ENCODE data around the gene SMOC2.

Gene SMOC2

DNA sequence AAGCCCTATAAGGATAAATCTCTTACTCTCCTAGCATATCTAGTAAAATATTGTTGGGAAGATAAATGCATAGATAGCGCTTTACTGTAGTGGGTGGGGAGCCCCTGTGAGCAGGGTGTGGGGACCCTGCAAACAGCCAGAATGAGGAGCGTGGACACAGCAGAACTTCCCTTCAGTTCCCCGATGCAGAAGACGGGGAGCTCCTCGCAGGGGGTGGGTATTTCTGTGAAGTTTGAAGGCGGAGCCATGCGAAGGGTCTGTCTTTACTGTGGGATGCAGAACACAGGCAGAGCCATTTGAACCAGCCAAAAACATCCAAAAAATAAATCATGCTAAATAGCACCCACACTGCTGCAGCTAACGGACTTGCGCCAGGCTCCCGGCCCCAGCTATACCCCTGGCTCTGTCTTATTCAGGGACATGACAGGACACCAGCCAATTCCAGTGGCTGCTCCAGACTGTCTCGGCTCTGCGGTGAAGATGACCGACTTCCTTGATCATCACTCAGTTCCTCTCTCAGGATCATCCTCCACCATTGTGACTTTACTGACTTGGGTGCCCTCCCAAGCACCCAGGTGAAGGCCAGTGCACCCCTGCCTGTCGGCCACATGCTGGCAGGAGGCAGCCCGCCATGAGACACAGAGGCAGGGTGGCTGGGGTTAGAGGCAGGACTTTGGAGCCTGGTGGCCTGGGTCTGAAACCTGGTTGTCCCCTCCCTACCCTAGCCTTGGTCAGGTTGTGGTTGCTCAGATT, 134.5 kb downstream of the SMOC2 start:
- Histone ChIP-seq H3K4me3 (ENCODE audit: low read depth, low read length) (no peak overlapping the region), H3K27me3 (ENCODE audit: control insufficient read depth, insufficient read depth, low read length) (no peaks in the 10 kb centered on the region), H3K9ac (ENCODE audit: low read depth, low read length) (no peak overlapping the region), H3K36me3 (ENCODE audit: control insufficient read depth, insufficient read depth, low read length) (no peaks in the 10 kb centered on the region), H3K9me3 (ENCODE audit: control insufficient read depth, insufficient read depth, low read length) (no peaks in the 10 kb centered on the region), H3K4me1 (ENCODE audit: control insufficient read depth, insufficient read depth, low read length) (no peaks in the 10 kb centered on the region)

DNA sequence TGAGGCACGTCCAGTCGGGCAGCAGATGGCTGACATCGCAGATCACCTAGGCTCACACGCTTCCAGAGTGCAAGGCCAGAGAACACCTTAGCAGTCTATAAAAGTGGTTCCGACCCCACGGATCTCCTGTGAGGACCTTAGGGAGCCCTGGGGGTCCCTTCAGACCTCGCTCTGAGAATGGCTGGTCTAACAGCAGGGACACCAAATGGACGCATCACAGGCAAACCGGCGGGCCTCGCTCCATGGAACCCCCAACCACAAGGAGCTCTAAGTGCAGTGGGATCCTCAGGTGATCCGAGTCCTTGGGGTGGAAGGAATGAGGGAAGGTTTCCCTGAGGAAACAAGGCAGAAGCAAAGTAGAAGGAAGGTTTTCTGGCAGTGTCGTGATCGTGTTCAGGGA, 135.4 kb downstream of the SMOC2 start:
- Histone ChIP-seq H3K9ac (ENCODE audit: low read depth, low read length) (no peak overlapping the region), H3K36me3 (ENCODE audit: control insufficient read depth, insufficient read depth, low read length) (no peaks in the 10 kb centered on the region), H3K9me3 (ENCODE audit: control insufficient read depth, insufficient read depth, low read length) (no peaks in the 10 kb centered on the region), H3K4me3 (ENCODE audit: low read depth, low read length) (no peak overlapping the region), H3K27me3 (ENCODE audit: control insufficient read depth, insufficient read depth, low read length) (no peaks in the 10 kb centered on the region), H3K4me1 (ENCODE audit: control insufficient read depth, insufficient read depth, low read length) (no peaks in the 10 kb centered on the region)

DNA sequence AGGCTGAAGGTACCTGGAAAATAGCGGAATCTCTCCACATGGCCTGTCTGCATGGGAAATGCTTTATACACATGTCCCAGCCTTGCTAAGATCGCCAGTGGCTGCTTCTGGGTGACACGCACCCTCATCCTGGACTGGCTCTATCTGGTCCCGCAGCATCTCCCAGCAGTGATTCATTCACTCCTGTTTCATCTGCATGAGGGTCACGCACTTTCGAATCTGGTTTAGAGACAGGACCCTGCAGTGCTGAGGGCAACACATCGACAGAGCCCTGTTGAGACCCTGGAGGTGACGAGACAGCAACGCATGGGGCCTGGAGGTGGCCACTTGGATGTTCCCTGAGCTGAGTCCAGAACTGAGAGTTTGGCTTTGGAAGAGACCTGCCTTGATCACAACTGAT, 136.5 kb downstream of the SMOC2 start:
- H3K9ac ChIP-seq (ENCODE audit: low read depth, low read length) = no peak overlapping the region
- no peak overlapping the region for H3K4me3 ChIP-seq (ENCODE audit: low read depth, low read length)
- no peaks in the 10 kb centered on the region for H3K9me3 ChIP-seq (ENCODE audit: control insufficient read depth, insufficient read depth, low read length)
- no peaks in the 10 kb centered on the region for H3K36me3 ChIP-seq (ENCODE audit: control insufficient read depth, insufficient read depth, low read length)
- no peaks in the 10 kb centered on the region for H3K27me3 ChIP-seq (ENCODE audit: control insufficient read depth, insufficient read depth, low read length)
- no peaks in the 10 kb centered on the region for H3K4me1 ChIP-seq (ENCODE audit: control insufficient read depth, insufficient read depth, low read length)

DNA sequence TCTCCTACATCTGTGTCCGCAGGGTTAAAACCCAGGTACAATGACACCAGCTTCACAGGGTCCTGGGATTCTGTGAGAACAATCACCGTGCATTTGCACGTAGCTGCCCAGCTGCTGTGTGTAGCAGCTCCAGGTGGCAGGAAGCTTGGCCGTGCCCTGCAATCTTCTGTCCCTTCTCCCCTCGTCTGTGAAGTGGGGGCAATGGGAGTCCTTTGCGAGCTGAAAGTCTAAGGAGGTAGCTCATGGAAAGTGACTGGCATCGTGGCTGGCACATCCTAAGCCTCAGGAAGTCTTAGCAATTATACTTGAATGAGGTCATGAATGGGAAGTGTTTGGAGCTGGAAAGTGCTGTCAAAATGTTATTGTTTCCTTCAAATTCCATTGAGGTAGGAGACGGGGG, 137.1 kb downstream of the SMOC2 start:
- no peaks in the 10 kb centered on the region for H3K4me1 ChIP-seq (ENCODE audit: control insufficient read depth, insufficient read depth, low read length)
- no peaks in the 10 kb centered on the region for H3K9me3 ChIP-seq (ENCODE audit: control insufficient read depth, insufficient read depth, low read length)
- H3K27me3 ChIP-seq (ENCODE audit: control insufficient read depth, insufficient read depth, low read length) = no peaks in the 10 kb centered on the region
- H3K4me3 ChIP-seq (ENCODE audit: low read depth, low read length) = no peak overlapping the region
- no peaks in the 10 kb centered on the region for H3K36me3 ChIP-seq (ENCODE audit: control insufficient read depth, insufficient read depth, low read length)
- H3K9ac ChIP-seq (ENCODE audit: low read depth, low read length) = no peak overlapping the region

DNA sequence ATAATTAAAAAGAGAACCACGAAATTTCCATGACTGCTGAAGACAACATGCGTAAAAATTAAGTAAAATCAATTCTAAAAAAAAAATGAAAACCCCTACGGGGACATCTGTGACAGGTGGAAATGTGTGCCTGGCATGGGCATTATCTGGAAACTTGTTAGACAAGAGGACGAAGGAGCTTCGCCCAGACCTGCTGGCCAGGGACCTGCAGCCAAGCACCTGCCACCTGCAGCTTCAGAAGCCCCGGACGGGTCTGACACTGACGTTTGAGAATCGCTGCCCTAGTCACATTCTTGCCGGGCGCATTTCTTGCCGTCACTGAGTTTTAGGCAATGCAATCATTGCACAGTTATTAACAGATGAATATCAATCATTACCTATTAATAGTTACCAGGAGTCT, 140.3 kb downstream of the SMOC2 start:
- H3K27me3 ChIP-seq (ENCODE audit: control insufficient read depth, insufficient read depth, low read length) = no peaks in the 10 kb centered on the region
- no peaks in the 10 kb centered on the region for H3K4me1 ChIP-seq (ENCODE audit: control insufficient read depth, insufficient read depth, low read length)
- H3K36me3 ChIP-seq (ENCODE audit: control insufficient read depth, insufficient read depth, low read length) = no peaks in the 10 kb centered on the region
- H3K9ac ChIP-seq (ENCODE audit: low read depth, low read length) = no peak overlapping the region
- no peak overlapping the region for H3K4me3 ChIP-seq (ENCODE audit: low read depth, low read length)
- no peaks in the 10 kb centered on the region for H3K9me3 ChIP-seq (ENCODE audit: control insufficient read depth, insufficient read depth, low read length)

DNA sequence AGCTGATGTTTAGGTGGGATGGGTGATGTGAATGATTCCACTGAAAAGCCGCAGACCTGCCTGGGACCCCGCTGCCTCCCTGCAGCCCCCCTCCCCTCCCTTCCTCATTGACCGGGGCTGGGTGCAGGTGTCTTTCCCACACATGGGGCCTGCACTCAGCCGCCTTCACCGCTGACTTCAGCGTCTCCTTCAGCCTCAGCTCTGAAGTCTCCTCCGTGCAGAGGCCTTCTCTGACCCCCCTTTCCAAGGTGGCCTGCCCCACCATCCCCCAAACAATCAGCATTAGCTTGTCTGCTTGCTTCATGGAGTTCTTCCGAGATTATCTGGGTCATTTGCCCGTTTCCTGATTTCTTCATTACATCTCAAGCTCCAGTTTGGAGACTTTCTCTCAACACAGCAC, 140.7 kb downstream of the SMOC2 start:
- Histone ChIP-seq H3K27me3 (ENCODE audit: control insufficient read depth, insufficient read depth, low read length) (no peaks in the 10 kb centered on the region), H3K9me3 (ENCODE audit: control insufficient read depth, insufficient read depth, low read length) (no peaks in the 10 kb centered on the region), H3K9ac (ENCODE audit: low read depth, low read length) (no peak overlapping the region), H3K4me1 (ENCODE audit: control insufficient read depth, insufficient read depth, low read length) (no peaks in the 10 kb centered on the region), H3K36me3 (ENCODE audit: control insufficient read depth, insufficient read depth, low read length) (no peaks in the 10 kb centered on the region), H3K4me3 (ENCODE audit: low read depth, low read length) (no peak overlapping the region)

DNA sequence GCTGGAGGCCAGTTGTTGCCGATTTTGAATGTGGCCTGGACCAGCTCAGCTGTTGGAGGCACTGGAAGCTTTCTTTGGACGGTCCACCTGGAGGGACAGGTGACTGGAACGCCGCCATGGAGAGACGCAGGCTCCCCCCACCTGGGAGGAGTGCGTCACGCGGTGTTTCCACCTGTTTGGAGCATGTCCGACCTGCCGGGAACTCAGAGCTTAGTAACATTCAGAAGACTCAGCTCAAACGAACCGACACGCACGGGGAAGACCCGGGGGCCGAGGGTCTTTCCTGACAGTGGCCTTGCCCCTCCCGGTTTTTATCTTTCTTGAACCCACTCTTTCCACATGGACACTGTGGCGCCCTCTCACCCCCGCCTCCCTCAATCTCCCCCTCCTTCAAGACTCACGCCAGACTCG, 141.6 kb downstream of the SMOC2 start:
- no peaks in the 10 kb centered on the region for H3K27me3 ChIP-seq (ENCODE audit: control insufficient read depth, insufficient read depth, low read length)
- no peak overlapping the region for H3K9ac ChIP-seq (ENCODE audit: low read depth, low read length)
- no peaks in the 10 kb centered on the region for H3K4me1 ChIP-seq (ENCODE audit: control insufficient read depth, insufficient read depth, low read length)

DNA sequence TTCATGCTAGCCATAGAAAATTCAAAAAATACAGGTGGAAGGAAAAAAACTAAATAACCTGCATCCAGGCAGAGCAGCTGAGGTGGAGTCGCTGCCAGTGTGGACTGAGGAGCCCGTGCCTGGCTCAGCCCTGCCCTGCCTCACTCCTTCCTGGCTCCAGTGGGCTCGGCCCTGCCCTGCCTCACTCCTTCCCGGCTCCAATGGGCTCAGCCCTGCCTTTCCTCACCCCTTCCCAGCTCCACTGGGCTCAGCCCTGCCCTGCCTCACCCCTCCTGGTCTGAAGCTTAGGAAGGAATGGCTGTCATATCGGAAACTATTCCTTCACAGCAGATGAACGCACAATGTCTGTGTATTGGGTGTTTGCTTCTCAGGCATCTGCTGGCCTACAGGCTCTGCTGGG, 142.1 kb downstream of the SMOC2 start:
- no peak overlapping the region for H3K9ac ChIP-seq (ENCODE audit: low read depth, low read length)
- H3K9me3 ChIP-seq (ENCODE audit: control insufficient read depth, insufficient read depth, low read length) = no peaks in the 10 kb centered on the region
- no peaks in the 10 kb centered on the region for H3K36me3 ChIP-seq (ENCODE audit: control insufficient read depth, insufficient read depth, low read length)
- no peaks in the 10 kb centered on the region for H3K27me3 ChIP-seq (ENCODE audit: control insufficient read depth, insufficient read depth, low read length)
- H3K4me3 ChIP-seq (ENCODE audit: low read depth, low read length) = no peak overlapping the region
- H3K4me1 ChIP-seq (ENCODE audit: control insufficient read depth, insufficient read depth, low read length) = no peaks in the 10 kb centered on the region

More for the DNA sequence above, 141.6 kb downstream of the SMOC2 start:
- H3K36me3 ChIP-seq (ENCODE audit: control insufficient read depth, insufficient read depth, low read length) = no peaks in the 10 kb centered on the region
- no peak overlapping the region for H3K4me3 ChIP-seq (ENCODE audit: low read depth, low read length)
- no peaks in the 10 kb centered on the region for H3K9me3 ChIP-seq (ENCODE audit: control insufficient read depth, insufficient read depth, low read length)

DNA sequence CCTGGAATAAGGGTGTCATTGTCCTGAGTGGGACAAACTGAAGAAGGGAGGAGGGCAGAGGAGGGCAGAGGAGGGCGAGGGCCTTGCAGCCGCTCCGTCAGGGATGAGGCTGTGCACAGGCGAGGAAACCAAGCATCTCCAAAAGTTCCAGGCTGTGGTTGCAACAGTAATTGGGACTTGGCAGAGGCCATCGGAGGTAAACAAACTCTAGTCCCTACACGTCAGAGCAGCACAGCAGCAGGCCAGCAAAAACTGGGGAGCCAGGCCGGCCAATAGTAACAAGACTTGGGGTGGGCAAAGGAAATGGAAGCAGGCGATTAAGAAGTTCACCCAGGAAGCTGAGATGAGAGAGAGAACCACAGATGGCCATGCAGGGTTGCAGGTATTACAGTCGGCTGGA, 142.8 kb downstream of the SMOC2 start:
- Histone ChIP-seq H3K4me1 (ENCODE audit: control insufficient read depth, insufficient read depth, low read length) (no peaks in the 10 kb centered on the region), H3K4me3 (ENCODE audit: low read depth, low read length) (no peak overlapping the region), H3K9ac (ENCODE audit: low read depth, low read length) (no peak overlapping the region), H3K36me3 (ENCODE audit: control insufficient read depth, insufficient read depth, low read length) (no peaks in the 10 kb centered on the region), H3K27me3 (ENCODE audit: control insufficient read depth, insufficient read depth, low read length) (no peaks in the 10 kb centered on the region), H3K9me3 (ENCODE audit: control insufficient read depth, insufficient read depth, low read length) (no peaks in the 10 kb centered on the region)

DNA sequence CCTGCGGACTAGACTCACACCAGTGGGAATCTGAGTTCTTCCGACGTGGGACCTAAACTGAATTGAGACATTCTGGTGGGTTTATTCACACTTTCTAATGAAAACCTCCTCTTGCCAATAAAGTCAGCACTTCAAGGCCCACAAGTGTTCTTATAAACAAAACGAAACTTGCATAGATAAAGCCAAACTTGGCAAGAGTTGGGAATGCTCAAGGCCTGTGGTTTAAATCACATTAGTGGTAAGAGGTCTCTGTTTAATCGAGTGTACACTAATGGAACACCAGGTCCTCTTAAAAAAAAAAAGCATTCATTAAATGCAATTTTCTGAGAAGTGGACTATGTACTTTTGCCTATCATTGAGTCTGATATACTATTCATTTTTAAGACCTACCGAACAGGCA, 143.3 kb downstream of the SMOC2 start:
- no peaks in the 10 kb centered on the region for H3K4me1 ChIP-seq (ENCODE audit: control insufficient read depth, insufficient read depth, low read length)
- no peaks in the 10 kb centered on the region for H3K27me3 ChIP-seq (ENCODE audit: control insufficient read depth, insufficient read depth, low read length)
- no peak overlapping the region for H3K9ac ChIP-seq (ENCODE audit: low read depth, low read length)
- no peaks in the 10 kb centered on the region for H3K9me3 ChIP-seq (ENCODE audit: control insufficient read depth, insufficient read depth, low read length)
- no peak overlapping the region for H3K4me3 ChIP-seq (ENCODE audit: low read depth, low read length)
- H3K36me3 ChIP-seq (ENCODE audit: control insufficient read depth, insufficient read depth, low read length) = no peaks in the 10 kb centered on the region

DNA sequence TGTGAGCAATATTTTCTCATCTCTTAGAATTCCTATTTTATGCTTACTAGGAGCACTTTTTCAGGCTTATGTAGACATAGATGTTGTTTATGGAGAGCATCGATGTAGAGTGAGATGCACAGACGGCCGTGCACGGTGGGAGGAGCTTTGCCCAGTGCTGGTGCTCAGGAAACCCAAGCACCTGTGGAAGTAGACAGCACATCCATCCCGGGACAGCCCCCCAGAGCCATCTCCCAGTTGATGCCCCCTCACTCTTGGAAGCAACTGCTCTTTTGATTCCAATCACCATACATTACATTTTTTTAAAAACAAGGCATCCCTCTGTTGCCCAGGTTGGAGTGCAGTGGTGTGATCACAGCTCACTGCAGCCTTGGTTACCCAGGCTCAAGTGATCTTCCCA, 143.7 kb downstream of the SMOC2 start:
- Histone ChIP-seq H3K9ac (ENCODE audit: low read depth, low read length) (no peak overlapping the region), H3K4me3 (ENCODE audit: low read depth, low read length) (no peak overlapping the region), H3K36me3 (ENCODE audit: control insufficient read depth, insufficient read depth, low read length) (no peaks in the 10 kb centered on the region), H3K9me3 (ENCODE audit: control insufficient read depth, insufficient read depth, low read length) (no peaks in the 10 kb centered on the region), H3K4me1 (ENCODE audit: control insufficient read depth, insufficient read depth, low read length) (no peaks in the 10 kb centered on the region), H3K27me3 (ENCODE audit: control insufficient read depth, insufficient read depth, low read length) (no peaks in the 10 kb centered on the region)

DNA sequence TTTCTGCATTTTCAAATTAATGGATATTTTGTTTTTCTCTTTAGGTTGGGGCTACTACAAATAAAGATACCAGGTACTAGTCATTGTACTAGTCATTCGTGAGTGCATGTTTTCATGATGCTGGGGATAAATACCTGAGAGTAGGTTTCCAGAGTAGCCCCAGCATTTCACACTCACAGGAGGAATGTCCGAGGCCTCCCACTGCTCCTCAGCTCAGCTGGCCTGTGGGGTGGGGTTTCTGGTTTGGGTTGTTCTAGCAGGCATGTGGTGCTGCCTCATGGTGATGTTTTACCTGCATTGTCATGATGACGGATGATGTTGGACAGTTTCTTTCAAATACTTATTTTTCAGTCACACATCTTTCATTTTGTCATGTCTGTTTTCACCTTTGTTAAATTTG, 144.5 kb downstream of the SMOC2 start:
- Histone ChIP-seq H3K36me3 (ENCODE audit: control insufficient read depth, insufficient read depth, low read length) (no peaks in the 10 kb centered on the region), H3K4me3 (ENCODE audit: low read depth, low read length) (no peak overlapping the region), H3K4me1 (ENCODE audit: control insufficient read depth, insufficient read depth, low read length) (no peaks in the 10 kb centered on the region), H3K9ac (ENCODE audit: low read depth, low read length) (no peak overlapping the region), H3K9me3 (ENCODE audit: control insufficient read depth, insufficient read depth, low read length) (no peaks in the 10 kb centered on the region), H3K27me3 (ENCODE audit: control insufficient read depth, insufficient read depth, low read length) (no peaks in the 10 kb centered on the region)

All from iPS-15b (cell line).